GM20000 (cell line): Measurements from ENCODE around the gene CCDC88C.

Experiments used
- DNase-seq: peaks from one replicate; pipeline ENCODE4 v3.0.0; 2012; ENCODE audit warnings: low spot score
- CTCF ChIP-seq: IDR thresholded peaks from 2 replicates; pipeline ENCODE4 v1.5.1; 2012; ENCODE audit warnings: mild to moderate bottlenecking, control low read depth; ENCODE audit errors: extremely low read depth, missing control alignments

CCDC88C gene

GRCh38 chr14:91238661-91239060, 179.0 kb downstream of the CCDC88C start:
- TF ChIP-seq CTCF = no peak
- no peak for DNase-seq

GRCh38 chr14:91238085-91238484, 179.5 kb downstream of the CCDC88C start:
- no peak for TF ChIP-seq CTCF
- no peak for DNase-seq

DNA sequence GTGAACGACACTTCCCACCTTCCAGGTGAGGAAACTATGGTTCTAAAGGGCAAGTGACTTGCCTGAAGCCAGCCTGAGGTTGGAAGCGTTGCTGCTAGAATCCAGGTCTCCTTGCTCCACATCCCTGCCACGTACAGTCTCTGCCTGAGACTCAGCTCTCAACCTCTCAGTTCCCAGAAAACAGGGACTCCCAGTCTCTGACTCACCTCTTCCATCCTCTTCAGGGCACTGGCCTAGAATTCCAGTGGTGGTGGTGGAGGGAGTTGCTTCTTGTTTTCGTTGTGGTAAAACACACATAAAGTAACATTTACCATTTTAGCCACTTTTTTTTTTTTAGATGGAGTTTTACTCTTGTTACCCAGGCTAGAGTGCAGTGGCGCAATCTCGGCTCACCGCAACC, 180.4 kb downstream of the CCDC88C start:
- no peak for TF ChIP-seq CTCF

GRCh38 chr14:91235841-91236240, 181.8 kb downstream of the CCDC88C start:
- TF ChIP-seq CTCF = no peak
- DNase-seq = no peak

More for the DNA sequence above, 180.4 kb downstream of the CCDC88C start:
- DNase-seq = no peak

- no peak for TF ChIP-seq CTCF
- DNase-seq = no peak
These were observed 182.9 kb downstream of the CCDC88C start for GRCh38 chr14:91234791-91235114.

DNA sequence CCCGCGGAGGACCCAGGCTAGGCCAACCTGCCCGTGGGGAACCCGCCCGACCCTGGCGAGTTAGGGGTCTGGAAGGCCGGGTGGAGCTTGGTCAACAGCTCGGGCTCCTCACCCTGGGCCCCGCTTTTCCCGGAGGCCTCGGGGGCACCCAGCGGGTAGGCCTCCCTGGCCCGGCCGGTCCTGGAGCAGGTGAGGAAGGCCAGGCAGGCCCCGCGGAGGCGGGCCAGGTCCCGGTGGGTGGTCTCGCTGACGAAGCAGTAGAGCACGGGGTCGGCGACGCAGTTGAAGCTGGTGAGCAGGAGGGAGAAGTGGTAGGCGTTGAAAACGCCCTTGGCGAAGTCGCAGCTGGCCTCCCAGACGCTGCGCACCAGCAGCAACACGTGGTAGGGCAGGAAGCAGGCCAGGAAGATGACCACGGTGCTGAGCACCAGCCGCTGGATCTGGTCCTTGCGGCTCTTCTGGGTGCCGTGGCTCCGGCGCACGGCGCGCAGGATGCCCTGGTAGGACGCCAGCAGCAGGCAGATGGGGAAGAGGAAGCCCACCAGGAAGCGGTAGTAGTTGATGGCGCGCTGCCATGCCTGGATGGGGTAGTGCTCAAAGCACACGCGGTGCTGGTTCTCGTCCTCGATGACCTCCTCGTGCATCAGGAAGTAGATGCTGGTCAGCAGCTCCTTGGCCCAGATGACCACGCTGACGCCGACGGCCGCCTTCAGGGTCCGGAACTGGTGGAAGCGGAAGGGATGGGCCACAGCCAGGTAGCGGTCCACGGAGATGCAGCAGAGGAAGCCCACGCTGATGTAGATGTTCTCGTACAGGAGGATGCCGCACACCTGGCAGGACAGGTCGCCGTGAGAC, 183.5 kb downstream of the CCDC88C start:
- no peak for DNase-seq
- TF ChIP-seq CTCF = no peak

GRCh38 chr14:91232603-91233002, 185.0 kb downstream of the CCDC88C start:
- no peak for TF ChIP-seq CTCF
- no peak for DNase-seq
